HUES6 (cell line): ENCODE data around the gene LMF1.
A peak's percentile ranks its signal among the peaks of the same experiment; 100 is the strongest.
"Not testable (repeated sequence)": the region's sequence is repeated elsewhere in the genome, so short reads cannot be mapped to it uniquely, and the experiment has no call there.

Source experiments
- H3K27ac ChIP-seq: 2 replicates; pipeline ENCODE4 v1.7.0; 2013; ENCODE audit warnings: low read depth, mild to moderate bottlenecking, low read length, inconsistent platforms
- H3K27me3 ChIP-seq: 2 replicates; pipeline ENCODE4 v1.6.1; 2013; ENCODE audit warnings: low read length; ENCODE audit not compliant: control insufficient read depth, insufficient read depth
- H3K36me3 ChIP-seq: 2 replicates; pipeline ENCODE4 v1.6.1; 2013; ENCODE audit warnings: low read length; ENCODE audit not compliant: control insufficient read depth, insufficient read depth
- H3K4me1 ChIP-seq: 2 replicates; pipeline ENCODE4 v1.6.1; 2013; ENCODE audit warnings: low read length; ENCODE audit not compliant: control insufficient read depth, insufficient read depth
- H3K4me3 ChIP-seq: 2 replicates; pipeline ENCODE4 v1.5.1; 2013; ENCODE audit warnings: low read depth, low read length
- H3K9ac ChIP-seq: one replicate; pipeline ENCODE4 v1.6.1; 2013; ENCODE audit warnings: mild to moderate bottlenecking, low read length
- H3K9me3 ChIP-seq: 2 replicates; pipeline ENCODE4 v1.6.1; 2013; ENCODE audit warnings: low read depth, low read length; ENCODE audit not compliant: control insufficient read depth, insufficient read depth

Gene LMF1

GRCh38 chr16:886084-886543 lies 84.7 kb downstream of the LMF1 start:
- H3K36me3 ChIP-seq, result no peaks in the 10 kb centered on the region
- peaks cover 23% of the 10 kb centered on the region for H3K4me1 ChIP-seq
- H3K27ac ChIP-seq, result no peak overlapping the region
- H3K9ac ChIP-seq, result no peak overlapping the region
- H3K4me3 ChIP-seq, result peak overlapping the region; percentile 59
- peaks cover 5% of the 10 kb centered on the region; the same call in 1 of the 2 replicates for H3K9me3 ChIP-seq
- H3K27me3 ChIP-seq, result no peaks in the 10 kb centered on the region

GRCh38 chr16:885391-885790 lies 85.4 kb downstream of the LMF1 start:
- no peak overlapping the region for H3K9ac ChIP-seq
- H3K9me3 ChIP-seq, result peaks cover 5% of the 10 kb centered on the region; the same call in 1 of the 2 replicates
- H3K36me3 ChIP-seq, result no peaks in the 10 kb centered on the region
- H3K4me3 ChIP-seq, result no peak overlapping the region
- peaks cover 22% of the 10 kb centered on the region for H3K4me1 ChIP-seq
- H3K27me3 ChIP-seq, result no peaks in the 10 kb centered on the region
- H3K27ac ChIP-seq, result no peak overlapping the region

DNA sequence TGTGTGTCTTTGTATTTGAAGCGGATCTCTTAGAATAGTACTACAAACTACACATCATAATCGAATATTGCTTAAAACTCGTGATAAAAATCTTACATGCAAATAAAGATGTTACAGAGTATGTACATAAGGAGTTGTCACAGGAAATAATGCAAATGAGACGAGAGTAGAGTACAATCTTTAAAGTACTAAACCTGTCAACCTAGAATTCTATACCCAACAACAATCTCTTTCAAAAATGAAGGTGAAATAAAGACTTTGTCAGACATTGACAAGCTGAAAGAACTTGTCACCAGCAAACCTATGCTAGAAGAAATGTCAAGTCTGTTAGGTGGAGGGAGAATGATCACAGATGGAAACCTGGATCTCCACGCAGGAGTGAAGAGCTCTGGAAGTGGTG lies 86.6 kb downstream of the LMF1 start:
- Histone ChIP-seq H3K27me3 (no peaks in the 10 kb centered on the region), H3K36me3 (no peaks in the 10 kb centered on the region), H3K9ac (no peak overlapping the region), H3K27ac (no peak overlapping the region), H3K9me3 (peaks cover 5% of the 10 kb centered on the region; the same call in 1 of the 2 replicates), H3K4me3 (no peak overlapping the region), H3K4me1 (peaks cover 21% of the 10 kb centered on the region)

DNA sequence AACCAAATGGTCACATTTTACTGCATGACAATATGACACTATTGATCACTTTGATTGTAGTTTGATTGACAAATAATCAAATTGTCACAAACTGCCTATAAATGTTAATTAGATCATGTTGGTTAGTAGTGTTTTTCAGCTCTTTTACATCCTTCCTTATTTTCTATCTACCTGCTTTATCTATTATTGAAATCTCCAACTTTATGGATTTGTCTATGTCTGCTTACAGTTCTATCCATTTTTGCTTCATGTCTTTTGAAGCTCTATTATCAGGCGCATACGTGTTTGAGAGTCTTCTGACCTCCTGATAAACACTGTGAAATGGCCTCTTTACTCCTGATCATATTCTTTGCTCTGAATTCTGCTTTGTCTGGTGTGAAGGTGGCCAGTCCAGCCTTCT lies 87.0 kb downstream of the LMF1 start:
- Histone ChIP-seq H3K9ac (no peak overlapping the region), H3K36me3 (no peaks in the 10 kb centered on the region), H3K4me1 (peaks cover 21% of the 10 kb centered on the region), H3K9me3 (peaks cover 5% of the 10 kb centered on the region; the same call in 1 of the 2 replicates), H3K27ac (no peak overlapping the region), H3K4me3 (no peak overlapping the region), H3K27me3 (no peaks in the 10 kb centered on the region)

GRCh38 chr16:883340-883739 lies 87.4 kb downstream of the LMF1 start:
- no peak overlapping the region for H3K9ac ChIP-seq

DNA sequence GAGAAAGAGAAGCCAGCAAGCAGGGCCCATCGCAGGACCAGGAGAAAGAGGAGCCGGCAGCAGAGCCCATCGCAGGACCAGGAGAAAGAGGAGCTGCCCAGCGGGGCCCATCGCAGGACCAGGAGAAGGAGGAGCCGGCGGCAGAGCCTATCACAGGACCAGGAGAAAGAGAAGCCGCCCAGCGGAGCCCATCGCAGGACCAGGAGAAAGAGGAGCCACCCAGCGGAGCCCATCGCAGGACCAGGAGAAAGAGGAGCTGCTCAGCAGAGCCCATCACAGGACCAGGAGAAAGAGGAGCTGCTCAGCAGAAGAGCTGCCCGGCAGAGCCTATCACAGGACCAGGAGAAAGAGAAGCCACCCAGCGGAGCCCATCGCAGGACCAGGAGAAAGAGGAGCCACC lies 88.1 kb downstream of the LMF1 start:
- H3K9me3 ChIP-seq, H3K27me3 ChIP-seq, H3K4me3 ChIP-seq, H3K9ac ChIP-seq, H3K36me3 ChIP-seq, H3K27ac ChIP-seq: not testable (repeated sequence)
- peaks cover 20% of the 10 kb centered on the region for H3K4me1 ChIP-seq

More at GRCh38 chr16:883340-883739, 87.4 kb downstream of the LMF1 start:
- peaks cover 5% of the 10 kb centered on the region; the same call in 1 of the 2 replicates for H3K9me3 ChIP-seq
- H3K27me3 ChIP-seq, result no peaks in the 10 kb centered on the region
- no peaks in the 10 kb centered on the region for H3K36me3 ChIP-seq
- no peak overlapping the region for H3K27ac ChIP-seq
- no peak overlapping the region for H3K4me3 ChIP-seq
- H3K4me1 ChIP-seq, result peaks cover 21% of the 10 kb centered on the region

- Histone ChIP-seq H3K27ac (no peak overlapping the region), H3K4me3 (no peak overlapping the region), H3K4me1 (peaks cover 15% of the 10 kb centered on the region), H3K36me3 (no peaks in the 10 kb centered on the region), H3K9ac (no peak overlapping the region), H3K9me3 (peaks cover 5% of the 10 kb centered on the region; the same call in 1 of the 2 replicates), H3K27me3 (no peaks in the 10 kb centered on the region)
Measured at GRCh38 chr16:882256-882655, 88.5 kb downstream of the LMF1 start.

DNA sequence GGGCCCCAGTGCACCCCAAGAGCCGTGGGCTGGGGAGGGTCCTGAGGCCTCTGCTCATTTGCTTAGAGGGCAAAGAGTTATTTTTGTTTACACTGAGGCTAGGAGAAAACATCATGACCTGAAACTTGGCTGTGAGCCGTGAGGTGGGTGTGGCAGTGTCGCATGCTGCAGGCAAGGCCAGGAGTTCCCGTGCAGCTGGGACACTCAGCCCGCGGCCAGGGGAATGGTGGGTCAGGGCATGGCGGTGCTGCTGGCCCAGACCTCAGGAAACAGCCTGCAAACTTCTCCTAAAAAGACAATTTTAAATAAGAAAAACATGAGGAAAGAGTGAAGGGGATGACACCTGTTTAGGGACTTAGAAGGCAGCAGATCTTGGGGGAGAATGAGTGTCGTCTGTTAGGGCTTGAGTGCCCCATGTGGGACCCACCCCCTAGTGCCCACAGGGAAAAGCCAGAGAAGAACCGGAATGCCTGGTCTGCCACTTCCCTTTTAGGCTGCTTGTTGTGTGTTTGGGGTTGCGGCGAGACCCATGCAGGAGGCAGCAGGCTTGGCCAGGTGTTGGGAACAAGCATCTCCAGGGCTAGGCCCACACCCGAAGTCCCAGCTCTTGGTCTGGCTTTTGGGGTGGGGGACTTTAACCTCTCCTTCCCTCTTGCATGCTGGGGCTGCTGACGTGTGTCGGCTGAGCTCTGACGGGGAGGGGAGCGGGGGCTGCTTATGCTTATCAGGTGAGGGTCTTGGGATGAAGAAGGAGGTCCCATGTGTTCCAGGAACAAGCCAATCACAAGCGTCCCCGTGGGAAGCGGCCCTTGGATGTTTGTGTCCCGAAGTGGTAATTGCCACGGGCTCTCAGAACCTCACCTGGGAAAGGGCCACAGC lies 89.3 kb downstream of the LMF1 start:
- no peak overlapping the region for H3K9ac ChIP-seq
- H3K27me3 ChIP-seq, result no peaks in the 10 kb centered on the region
- H3K27ac ChIP-seq, result no peak overlapping the region
- no peaks in the 10 kb centered on the region for H3K36me3 ChIP-seq
- H3K4me1 ChIP-seq, result peaks cover 11% of the 10 kb centered on the region
- H3K4me3 ChIP-seq, result no peak overlapping the region
- peaks cover 5% of the 10 kb centered on the region; the same call in 1 of the 2 replicates for H3K9me3 ChIP-seq

DNA sequence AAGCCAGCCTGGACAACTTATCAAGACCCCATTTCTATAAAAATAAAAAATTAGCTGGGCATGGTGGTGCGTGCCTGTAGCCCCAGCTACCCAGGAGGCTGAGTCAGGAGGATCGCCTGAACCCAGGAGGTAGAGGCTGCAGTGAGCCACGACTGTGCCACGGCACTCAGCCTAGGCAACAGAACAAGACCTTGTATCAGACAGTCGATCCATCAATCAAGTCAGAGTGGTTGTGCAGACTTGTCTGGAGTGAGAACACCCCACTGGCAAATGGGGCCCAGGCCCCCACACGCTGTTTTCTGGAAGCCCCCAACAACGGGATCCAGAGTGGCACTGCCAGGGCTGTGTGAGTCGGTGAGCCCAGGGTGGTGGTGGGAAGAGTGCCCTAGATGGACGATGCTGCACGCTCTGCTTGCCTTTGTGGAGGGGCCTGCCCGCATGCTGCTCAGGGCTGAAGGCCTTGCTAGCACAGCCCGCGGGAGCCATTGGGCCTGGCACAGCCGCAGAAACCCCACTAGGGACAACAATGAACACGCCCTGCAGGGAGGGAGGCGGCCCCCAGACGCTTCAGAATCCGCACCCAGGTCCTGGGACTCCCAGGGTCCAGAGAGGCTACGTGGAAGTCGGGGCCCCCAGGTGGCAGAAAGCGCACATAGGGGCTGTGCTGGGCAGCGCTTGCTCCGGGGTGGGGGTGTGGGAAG lies 90.2 kb downstream of the LMF1 start:
- H3K27ac ChIP-seq, result no peak overlapping the region
- H3K4me1 ChIP-seq, result peaks cover 4% of the 10 kb centered on the region; the same call in 1 of the 2 replicates
- peaks cover 5% of the 10 kb centered on the region; the same call in 1 of the 2 replicates for H3K9me3 ChIP-seq
- H3K27me3 ChIP-seq, result no peaks in the 10 kb centered on the region
- H3K36me3 ChIP-seq, result no peaks in the 10 kb centered on the region
- H3K4me3 ChIP-seq, result no peak overlapping the region
- no peak overlapping the region for H3K9ac ChIP-seq

GRCh38 chr16:879986-880385 lies 90.8 kb downstream of the LMF1 start:
- Histone ChIP-seq H3K4me1 (no peaks in the 10 kb centered on the region), H3K9me3 (peaks cover 5% of the 10 kb centered on the region; the same call in 1 of the 2 replicates)

DNA sequence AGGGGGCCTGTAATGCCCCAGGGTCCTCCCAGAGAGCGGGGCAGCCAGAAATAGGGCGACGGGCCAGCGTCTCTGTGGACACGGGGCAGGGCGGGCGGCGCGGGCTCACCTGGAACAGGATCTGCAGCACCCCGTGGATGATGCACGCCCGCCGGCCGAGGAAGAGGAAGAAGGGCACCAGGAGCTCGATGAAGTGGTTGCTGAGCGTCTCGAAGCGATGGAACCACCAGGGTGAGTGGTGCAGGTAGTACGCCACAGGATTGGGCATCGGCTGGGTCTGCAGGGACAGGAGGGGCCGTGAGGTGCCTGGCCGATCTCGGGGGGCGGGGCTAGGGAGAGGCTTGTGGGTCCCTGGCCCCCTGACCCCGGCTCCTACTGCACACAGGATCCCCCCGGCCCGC lies 91.3 kb downstream of the LMF1 start:
- no peak overlapping the region for H3K9ac ChIP-seq
- H3K36me3 ChIP-seq, result no peaks in the 10 kb centered on the region
- peaks cover 3% of the 10 kb centered on the region; the same call in 1 of the 2 replicates for H3K9me3 ChIP-seq
- no peaks in the 10 kb centered on the region for H3K4me1 ChIP-seq
- no peaks in the 10 kb centered on the region for H3K27me3 ChIP-seq
- no peak overlapping the region for H3K27ac ChIP-seq
- no peak overlapping the region for H3K4me3 ChIP-seq

More at GRCh38 chr16:879986-880385, 90.8 kb downstream of the LMF1 start:
- Histone ChIP-seq H3K4me3 (no peak overlapping the region), H3K27me3 (no peaks in the 10 kb centered on the region), H3K9ac (no peak overlapping the region), H3K27ac (no peak overlapping the region), H3K36me3 (no peaks in the 10 kb centered on the region)
